ENCODE data around the gene LZTS3. TPM values are rescaled to one million over a fixed set of nuclear protein-coding genes. Genes with fewer than 3 reads are reported as not detected.

The LZTS3 gene
- polyA plus RNA-seq, 1 donor (not counting 4 experiments of a cell fraction or from before 2014, with no cell fraction given): 2.5 TPM

DNA sequence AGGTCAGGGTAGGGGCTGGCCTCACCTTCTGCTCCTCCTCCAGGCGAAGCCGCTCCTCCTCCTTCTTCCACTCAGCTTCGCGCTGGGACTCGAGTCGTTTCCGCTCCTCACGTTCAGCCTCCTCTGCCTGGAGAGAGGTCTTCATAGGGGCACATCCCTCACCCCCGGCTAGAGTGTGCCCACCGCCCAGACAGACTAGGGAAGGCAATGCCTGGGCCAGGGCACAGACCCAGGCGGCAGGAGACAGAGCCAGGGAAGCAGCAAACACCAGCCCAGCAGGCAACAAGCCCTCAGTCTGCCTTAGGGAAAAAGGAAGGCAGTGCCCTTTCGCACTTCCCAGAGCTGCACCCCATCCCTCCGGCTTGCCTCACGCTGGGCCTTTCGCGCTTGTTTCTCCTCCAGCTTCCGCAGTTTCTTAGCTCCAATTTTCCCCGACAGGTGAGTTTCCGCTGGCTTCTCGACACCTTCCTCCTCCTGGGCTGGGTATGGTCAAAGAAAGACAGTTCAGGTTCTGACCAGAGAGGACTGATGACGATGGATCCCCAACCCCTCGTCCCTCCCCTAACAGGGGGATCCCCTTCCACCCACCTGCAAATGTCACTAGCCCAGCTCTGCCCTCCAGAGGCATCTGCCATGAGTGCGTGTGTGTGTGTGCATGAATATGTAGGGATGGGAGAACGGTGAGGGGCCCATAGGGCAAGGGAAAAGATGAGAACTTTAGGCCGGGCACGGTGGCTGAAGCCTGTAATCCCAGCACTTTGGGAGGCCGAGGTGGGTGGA lies 26.8 kb upstream of the LZTS3 start:
- H2AFZ ChIP-seq (ENCODE audit: control insufficient read depth, low read length): no peak overlapping the region
- peaks cover 24% of the 10 kb centered on the region for H3K79me2 ChIP-seq (ENCODE audit: control insufficient read depth, insufficient read depth, low read length)
- H3K4me2 ChIP-seq (ENCODE audit: control insufficient read depth, extremely low read depth, insufficient read depth, low read depth, low read length): no peak overlapping the region
- DNase-seq (ENCODE audit: low read depth, low spot score) (no peak), FAIRE-seq (no peak)
- TF ChIP-seq EZH2 (IDR thresholded peaks at IDR 0.05; ENCODE audit: low read length) (no peak), CTCF (optimal IDR thresholded peaks at IDR 0.05 in 1 of 3, IDR thresholded peaks at IDR 0.05 in 1 of 3, conservative IDR thresholded peaks at IDR 0.05 in 1 of 3; ENCODE audit: extremely low read depth in 1 of 3, insufficient read depth in 2 of 3, low read length in 3 of 3) (no peak)
- no peak overlapping the region for H3K27ac ChIP-seq (ENCODE audit: control insufficient read depth, insufficient read depth, low read length)
- H3K9me3 ChIP-seq (ENCODE audit: control insufficient read depth, low read depth, low read length): no peaks in the 10 kb centered on the region
- dilution Hi-C loops (cut with MboI; ENCODE audit: extremely low pct_ligation_motif_present, low sequenced_read_pairs): no loop called here
- H3K4me1 ChIP-seq (ENCODE audit: control insufficient read depth, extremely low read depth, insufficient read depth, low read length): peaks cover 14% of the 10 kb centered on the region
- H3K9ac ChIP-seq (ENCODE audit: control insufficient read depth, extremely low read depth, insufficient read depth, low read length): no peak overlapping the region
- no peaks in the 10 kb centered on the region for H4K20me1 ChIP-seq (ENCODE audit: control insufficient read depth, extremely low read depth, insufficient read depth, low read length)
- no peak overlapping the region for H3K4me3 ChIP-seq (ENCODE audit: control insufficient read depth in 2 of 3, extremely low read depth in 1 of 3, insufficient read depth in 2 of 3, low read depth in 1 of 3, low read length in 3 of 3)
- peaks cover 17 to 31% of the 10 kb centered on the region in 2 experiments for H3K36me3 ChIP-seq (ENCODE audit: control insufficient read depth in 2 of 2, extremely low read depth in 1 of 2, insufficient read depth in 2 of 2, low read length in 2 of 2)
- H3K9me1 ChIP-seq (ENCODE audit: control insufficient read depth, extremely low read depth, insufficient read depth, low read length): no peaks in the 10 kb centered on the region
- no peaks in the 10 kb centered on the region for H3K27me3 ChIP-seq (ENCODE audit: control insufficient read depth, extremely low read depth, insufficient read depth, low read length)

- no peak for FAIRE-seq
These were observed 25.9 kb upstream of the LZTS3 start for GRCh38 chr20:3199206-3199605.

More at GRCh38 chr20:3199206-3199605, 25.9 kb upstream of the LZTS3 start:
- Histone ChIP-seq H3K4me3 (ENCODE audit: control insufficient read depth in 2 of 3, extremely low read depth in 1 of 3, insufficient read depth in 2 of 3, low read depth in 1 of 3, low read length in 3 of 3) (no peak overlapping the region), H3K36me3 (ENCODE audit: control insufficient read depth in 2 of 2, extremely low read depth in 1 of 2, insufficient read depth in 2 of 2, low read length in 2 of 2) (peaks cover 26 to 41% of the 10 kb centered on the region in 2 experiments), H3K4me1 (ENCODE audit: control insufficient read depth, extremely low read depth, insufficient read depth, low read length) (peaks cover 14% of the 10 kb centered on the region), H3K9me3 (ENCODE audit: control insufficient read depth, low read depth, low read length) (no peaks in the 10 kb centered on the region), H3K9ac (ENCODE audit: control insufficient read depth, extremely low read depth, insufficient read depth, low read length) (no peak overlapping the region), H3K27me3 (ENCODE audit: control insufficient read depth, extremely low read depth, insufficient read depth, low read length) (no peaks in the 10 kb centered on the region), H3K9me1 (ENCODE audit: control insufficient read depth, extremely low read depth, insufficient read depth, low read length) (no peaks in the 10 kb centered on the region), H3K27ac (ENCODE audit: control insufficient read depth, insufficient read depth, low read length) (no peak overlapping the region), H2AFZ (ENCODE audit: control insufficient read depth, low read length) (no peak overlapping the region), H3K4me2 (ENCODE audit: control insufficient read depth, extremely low read depth, insufficient read depth, low read depth, low read length) (no peak overlapping the region), H3K79me2 (ENCODE audit: control insufficient read depth, insufficient read depth, low read length) (peaks cover 23% of the 10 kb centered on the region), H4K20me1 (ENCODE audit: control insufficient read depth, extremely low read depth, insufficient read depth, low read length) (no peaks in the 10 kb centered on the region)
- no peak for DNase-seq (ENCODE audit: low read depth, low spot score)
- dilution Hi-C loops (cut with MboI; ENCODE audit: extremely low pct_ligation_motif_present, low sequenced_read_pairs): no loop called here
- TF ChIP-seq EZH2 (IDR thresholded peaks at IDR 0.05; ENCODE audit: low read length) (no peak), CTCF (optimal IDR thresholded peaks at IDR 0.05 in 1 of 3, IDR thresholded peaks at IDR 0.05 in 1 of 3, conservative IDR thresholded peaks at IDR 0.05 in 1 of 3; ENCODE audit: extremely low read depth in 1 of 3, insufficient read depth in 2 of 3, low read length in 3 of 3) (no peak)

Measured in keratinocyte (primary cell).